ENCODE results near the gene TC2N.
"Not testable (repeated sequence)": the region's sequence is repeated elsewhere in the genome, so short reads cannot be mapped to it uniquely, and the experiment has no call there.

TC2N gene

GRCh38 chr14:91870001-91870400 lies 2.7 kb upstream of the TC2N start:
- DNase-seq (ENCODE audit: low read depth in 1 of 2, low spot score in 1 of 2), result peak in 1 of 2 donors; percentile 45

- DNase-seq (ENCODE audit: low read depth in 1 of 2, low spot score in 1 of 2), result no peak
Observed at GRCh38 chr14:91869556-91869955, 2.2 kb upstream of the TC2N start.

- DNase-seq (ENCODE audit: low read depth in 1 of 2, low spot score in 1 of 2), result no peak
Observed at GRCh38 chr14:91866511-91867295, 633 bp downstream of the TC2N start.

- no peak for DNase-seq (ENCODE audit: low read depth in 1 of 2, low spot score in 1 of 2)
Observed at GRCh38 chr14:91866061-91866460, 1.3 kb downstream of the TC2N start.

GRCh38 chr14:91862417-91862816 lies 4.9 kb downstream of the TC2N start:
- no peak for DNase-seq (ENCODE audit: low read depth in 1 of 2, low spot score in 1 of 2)

GRCh38 chr14:91861091-91861490 lies 6.2 kb downstream of the TC2N start:
- DNase-seq (ENCODE audit: low read depth in 1 of 2, low spot score in 1 of 2), result no peak

GRCh38 chr14:91860238-91860637 lies 7.1 kb downstream of the TC2N start:
- DNase-seq (ENCODE audit: low read depth in 1 of 2, low spot score in 1 of 2), result no peak

- no peak for DNase-seq (ENCODE audit: low read depth in 1 of 2, low spot score in 1 of 2)
Observed at GRCh38 chr14:91858536-91859275, 8.6 kb downstream of the TC2N start.

- no peak for DNase-seq (ENCODE audit: low read depth in 1 of 2, low spot score in 1 of 2)
Observed at GRCh38 chr14:91857614-91858013, 9.7 kb downstream of the TC2N start.

GRCh38 chr14:91854327-91854934 lies 12.9 kb downstream of the TC2N start:
- DNase-seq (ENCODE audit: low read depth in 1 of 2, low spot score in 1 of 2), result no peak

GRCh38 chr14:91851563-91851962 lies 15.8 kb downstream of the TC2N start:
- DNase-seq (ENCODE audit: low read depth in 1 of 2, low spot score in 1 of 2), result no peak

GRCh38 chr14:91848504-91849001 lies 18.8 kb downstream of the TC2N start:
- DNase-seq (ENCODE audit: low read depth in 1 of 2, low spot score in 1 of 2), result no peak

- no peak for DNase-seq (ENCODE audit: low read depth in 1 of 2, low spot score in 1 of 2)
Observed at GRCh38 chr14:91847693-91848092, 19.6 kb downstream of the TC2N start.

GRCh38 chr14:91845652-91846051 lies 21.7 kb downstream of the TC2N start:
- DNase-seq (ENCODE audit: low read depth in 1 of 2, low spot score in 1 of 2), result no peak

- DNase-seq (ENCODE audit: low read depth in 1 of 2, low spot score in 1 of 2), result not testable (repeated sequence)
Observed at GRCh38 chr14:91845056-91845455, 22.3 kb downstream of the TC2N start.

GRCh38 chr14:91844029-91844428 lies 23.3 kb downstream of the TC2N start:
- DNase-seq (ENCODE audit: low read depth in 1 of 2, low spot score in 1 of 2), result no peak

GRCh38 chr14:91843437-91843836 lies 23.9 kb downstream of the TC2N start:
- DNase-seq (ENCODE audit: low read depth in 1 of 2, low spot score in 1 of 2), result no peak

- DNase-seq (ENCODE audit: low read depth in 1 of 2, low spot score in 1 of 2), result no peak
Observed at GRCh38 chr14:91841065-91841464, 26.3 kb downstream of the TC2N start.

GRCh38 chr14:91839749-91840148 lies 27.6 kb downstream of the TC2N start:
- DNase-seq (ENCODE audit: low read depth in 1 of 2, low spot score in 1 of 2), result no peak

- DNase-seq (ENCODE audit: low read depth in 1 of 2, low spot score in 1 of 2), result no peak
Observed at GRCh38 chr14:91837076-91837475, 30.3 kb downstream of the TC2N start.

- DNase-seq (ENCODE audit: low read depth in 1 of 2, low spot score in 1 of 2), result peak; percentile 82 to 84
Observed at GRCh38 chr14:91835920-91836843, 31.2 kb downstream of the TC2N start.
